Measurements from ENCODE around the gene MPZL3.

Gene MPZL3

DNA sequence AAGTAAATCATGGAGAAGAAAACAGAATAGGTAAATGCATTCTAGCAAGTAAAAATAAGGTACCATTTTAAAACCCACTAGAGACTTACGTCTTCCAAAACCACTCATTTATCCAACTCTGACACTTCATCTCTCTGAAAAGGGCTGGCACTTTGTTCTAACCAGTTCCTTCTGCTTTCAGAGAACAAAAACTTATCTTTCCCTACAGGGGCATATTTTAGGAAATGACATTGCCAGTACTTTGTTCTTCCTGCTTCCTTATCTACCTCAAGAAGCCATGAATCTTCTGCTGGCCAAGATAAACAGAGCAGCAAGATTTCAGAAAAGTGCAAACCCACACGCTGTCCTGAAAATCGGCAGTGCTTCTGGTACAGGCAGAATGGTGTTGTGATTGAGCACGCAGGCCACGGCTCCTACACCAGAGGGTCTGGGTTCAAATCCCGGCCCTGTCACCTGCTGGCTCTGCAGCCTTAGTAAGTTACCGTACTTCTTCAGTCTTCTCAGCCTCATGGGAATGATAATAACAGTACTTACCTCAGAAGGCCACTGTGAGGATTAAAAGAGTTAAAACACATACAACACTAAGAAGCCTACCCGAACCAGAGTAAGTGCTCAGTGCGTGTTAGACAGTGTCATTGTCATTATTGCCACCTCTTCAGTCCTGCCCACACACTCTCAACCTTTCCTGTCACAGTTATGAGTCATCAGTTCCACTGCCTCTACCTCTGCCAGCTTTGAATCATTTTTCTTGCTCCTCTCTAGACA is 11.0 kb downstream of the MPZL3 start:
- DNase-seq (ENCODE audit: low read depth): peak; percentile 57
- TF ChIP-seq, protein P1, sequence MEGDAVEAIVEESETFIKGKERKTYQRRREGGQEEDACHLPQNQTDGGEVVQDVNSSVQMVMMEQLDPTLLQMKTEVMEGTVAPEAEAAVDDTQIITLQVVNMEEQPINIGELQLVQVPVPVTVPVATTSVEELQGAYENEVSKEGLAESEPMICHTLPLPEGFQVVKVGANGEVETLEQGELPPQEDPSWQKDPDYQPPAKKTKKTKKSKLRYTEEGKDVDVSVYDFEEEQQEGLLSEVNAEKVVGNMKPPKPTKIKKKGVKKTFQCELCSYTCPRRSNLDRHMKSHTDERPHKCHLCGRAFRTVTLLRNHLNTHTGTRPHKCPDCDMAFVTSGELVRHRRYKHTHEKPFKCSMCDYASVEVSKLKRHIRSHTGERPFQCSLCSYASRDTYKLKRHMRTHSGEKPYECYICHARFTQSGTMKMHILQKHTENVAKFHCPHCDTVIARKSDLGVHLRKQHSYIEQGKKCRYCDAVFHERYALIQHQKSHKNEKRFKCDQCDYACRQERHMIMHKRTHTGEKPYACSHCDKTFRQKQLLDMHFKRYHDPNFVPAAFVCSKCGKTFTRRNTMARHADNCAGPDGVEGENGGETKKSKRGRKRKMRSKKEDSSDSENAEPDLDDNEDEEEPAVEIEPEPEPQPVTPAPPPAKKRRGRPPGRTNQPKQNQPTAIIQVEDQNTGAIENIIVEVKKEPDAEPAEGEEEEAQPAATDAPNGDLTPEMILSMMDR (IDR thresholded peaks at IDR 0.05; ENCODE audit: low read depth, low read length, missing control alignments): no peak
- no peak overlapping the region for H3K4me3 ChIP-seq (ENCODE audit: low read depth, low read length)

DNA sequence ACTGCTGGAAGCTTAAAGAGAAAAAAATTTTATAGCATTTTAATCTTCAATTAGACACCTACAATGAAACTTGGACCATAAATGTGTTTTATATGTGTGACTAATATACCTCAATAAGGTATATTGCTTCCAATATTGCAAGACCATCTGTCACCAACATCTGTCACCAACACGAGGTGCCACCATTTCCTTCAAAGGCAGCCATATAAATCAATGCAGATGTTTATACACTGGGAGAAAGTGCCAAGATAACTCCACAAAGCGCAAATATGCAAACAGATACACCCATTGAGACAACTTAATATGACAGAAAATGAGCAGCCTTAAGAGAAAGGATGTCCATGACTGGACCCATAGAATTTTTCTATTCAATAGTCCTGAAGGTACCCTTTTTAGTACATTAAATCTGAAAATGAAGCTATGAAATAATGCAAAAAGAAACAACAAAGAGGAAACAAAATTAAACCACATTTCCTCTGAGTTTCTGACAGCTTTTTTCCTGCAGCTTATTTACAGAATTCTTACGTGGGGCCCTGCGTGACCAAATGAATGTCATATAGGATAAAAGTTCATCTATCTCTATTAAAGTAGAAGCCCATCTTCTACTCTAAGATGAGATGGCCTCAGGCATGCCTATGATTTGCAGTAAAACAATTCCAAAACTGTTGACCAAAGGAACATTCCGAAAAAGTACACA is 12.5 kb downstream of the MPZL3 start:
- TF ChIP-seq, protein P1 (IDR thresholded peaks at IDR 0.05; ENCODE audit: low read depth, low read length, missing control alignments): no peak
- no peak overlapping the region for H3K4me3 ChIP-seq (ENCODE audit: low read depth, low read length)
- no peak for DNase-seq (ENCODE audit: low read depth)

DNA sequence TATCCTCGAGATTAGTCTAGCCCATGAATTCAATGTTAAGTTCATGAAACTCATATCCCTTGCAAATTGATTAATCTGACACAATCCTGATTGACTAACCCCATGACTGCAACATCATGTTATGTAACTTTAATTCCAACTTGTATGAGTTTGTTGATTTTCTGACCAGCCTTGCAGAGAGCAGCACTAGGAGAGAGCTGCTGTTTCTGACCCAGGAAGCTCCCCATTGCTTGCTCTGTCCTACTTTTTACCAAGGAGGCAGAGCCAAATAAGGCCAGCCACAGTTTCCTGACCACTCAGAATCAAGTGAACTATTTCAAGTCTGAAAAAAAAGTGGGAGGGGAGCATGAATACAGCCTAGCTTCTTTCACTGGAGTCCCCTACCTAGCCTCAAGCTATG is 13.2 kb downstream of the MPZL3 start:
- no peak overlapping the region for H3K4me3 ChIP-seq (ENCODE audit: low read depth, low read length)
- DNase-seq (ENCODE audit: low read depth): no peak
- TF ChIP-seq, protein P1 (IDR thresholded peaks at IDR 0.05; ENCODE audit: low read depth, low read length, missing control alignments): no peak

DNA sequence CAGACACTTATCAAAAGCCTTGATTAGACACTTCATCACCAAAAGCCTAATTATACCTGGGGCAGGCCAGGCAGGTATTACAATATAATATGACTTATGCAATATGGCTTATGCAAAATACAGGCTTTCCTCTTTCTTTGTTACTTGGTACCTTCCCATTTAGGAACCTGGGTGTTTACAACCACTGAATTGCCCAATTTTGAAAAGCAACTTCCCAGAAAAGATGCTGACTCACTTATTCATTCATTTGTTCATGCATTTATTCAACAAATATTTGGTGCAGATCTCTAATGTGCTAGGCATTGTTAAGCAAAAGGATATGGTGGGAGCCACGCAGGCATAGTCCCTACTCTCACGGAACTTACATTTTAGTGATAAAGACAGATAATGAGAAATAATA is 13.7 kb downstream of the MPZL3 start:
- TF ChIP-seq, protein P1 (IDR thresholded peaks at IDR 0.05; ENCODE audit: low read depth, low read length, missing control alignments): no peak
- DNase-seq (ENCODE audit: low read depth): no peak
- H3K4me3 ChIP-seq (ENCODE audit: low read depth, low read length): no peak overlapping the region

DNA sequence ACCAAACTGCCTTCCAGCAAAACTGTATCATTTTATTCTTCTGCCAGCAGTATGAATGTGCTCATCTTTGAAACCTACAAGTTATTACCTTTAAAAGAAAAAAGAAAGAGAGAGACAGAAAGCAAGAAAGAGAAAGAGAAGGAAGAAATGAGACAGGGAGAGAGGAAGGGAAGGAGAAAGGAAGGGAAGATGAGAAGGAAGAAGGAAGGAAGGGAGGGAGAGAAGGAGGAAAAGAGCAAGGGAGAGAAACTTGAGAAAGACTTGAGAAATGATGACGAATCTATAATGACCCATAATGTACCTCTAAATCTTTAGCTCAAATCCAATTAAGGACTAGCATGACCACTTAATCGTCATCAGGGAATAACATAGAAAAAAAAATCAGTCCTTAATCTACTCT is 16.0 kb downstream of the MPZL3 start:
- no peak for DNase-seq (ENCODE audit: low read depth)
- TF ChIP-seq, protein P1 (IDR thresholded peaks at IDR 0.05; ENCODE audit: low read depth, low read length, missing control alignments): no peak
- H3K4me3 ChIP-seq (ENCODE audit: low read depth, low read length): no peak overlapping the region

DNA sequence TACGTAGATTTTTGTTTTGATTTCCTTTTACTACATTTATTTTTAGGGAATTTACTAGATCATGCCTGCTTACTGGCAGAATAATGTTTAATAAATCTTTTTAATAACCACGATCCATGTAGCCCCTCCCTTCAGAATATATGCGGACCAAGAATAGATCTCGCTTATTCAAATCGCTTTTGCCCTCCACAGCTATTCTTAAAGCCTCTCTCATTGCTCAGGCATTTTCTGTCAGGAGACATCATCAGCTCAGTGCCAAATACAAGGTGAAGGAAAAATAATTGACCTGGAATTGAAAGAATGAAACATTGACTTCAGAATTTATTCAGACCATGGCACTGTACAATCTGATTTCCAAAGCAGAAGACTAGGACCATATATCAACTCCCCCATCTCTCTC is 17.3 kb downstream of the MPZL3 start:
- TF ChIP-seq, protein P1 (IDR thresholded peaks at IDR 0.05; ENCODE audit: low read depth, low read length, missing control alignments): no peak
- no peak overlapping the region for H3K4me3 ChIP-seq (ENCODE audit: low read depth, low read length)
- no peak for DNase-seq (ENCODE audit: low read depth)

Measured in GM12864 (cell line).